ENCODE measurements around the gene C18orf32.
"Not testable (repeated sequence)": the region's sequence is repeated elsewhere in the genome, so short reads cannot be mapped to it uniquely, and the experiment has no call there.

C18orf32 gene

GRCh38 chr18:49500201-49500921 is 13.3 kb upstream of the C18orf32 start:
- DNase-seq = no peak

DNA sequence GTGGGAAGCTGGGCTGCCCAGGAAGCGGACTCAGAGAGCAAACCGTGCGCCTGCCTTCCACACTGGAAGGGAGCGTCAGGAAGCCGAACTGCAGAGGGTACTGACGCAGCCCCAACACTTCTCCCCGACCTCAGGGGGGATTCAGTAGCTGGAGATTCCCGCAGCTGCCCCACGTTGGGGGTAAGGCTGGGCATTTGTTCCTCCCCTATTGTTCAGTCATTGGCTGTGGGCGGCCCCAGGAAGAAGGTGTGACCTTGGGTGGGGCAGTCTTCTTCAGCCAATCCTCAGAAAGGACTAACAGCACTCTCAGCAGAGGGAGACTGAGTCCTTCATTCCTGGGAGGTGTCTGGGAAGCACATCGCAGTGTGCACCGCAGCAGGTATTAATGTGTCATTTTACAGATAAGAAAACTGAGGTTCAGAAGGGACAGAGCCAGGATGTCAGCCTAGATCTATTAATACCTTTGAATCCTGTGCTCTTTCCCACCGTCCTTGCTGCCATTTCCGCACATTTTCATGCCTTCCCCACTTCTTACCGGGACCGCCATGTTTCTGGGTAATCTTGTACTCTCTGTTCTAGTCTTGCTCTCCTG is 12.1 kb upstream of the C18orf32 start:
- DNase-seq = no peak

- no peak for DNase-seq
Observed at GRCh38 chr18:49495480-49495879, 8.4 kb upstream of the C18orf32 start.

GRCh38 chr18:49495076-49495475 is 8.0 kb upstream of the C18orf32 start:
- no peak for DNase-seq

DNA sequence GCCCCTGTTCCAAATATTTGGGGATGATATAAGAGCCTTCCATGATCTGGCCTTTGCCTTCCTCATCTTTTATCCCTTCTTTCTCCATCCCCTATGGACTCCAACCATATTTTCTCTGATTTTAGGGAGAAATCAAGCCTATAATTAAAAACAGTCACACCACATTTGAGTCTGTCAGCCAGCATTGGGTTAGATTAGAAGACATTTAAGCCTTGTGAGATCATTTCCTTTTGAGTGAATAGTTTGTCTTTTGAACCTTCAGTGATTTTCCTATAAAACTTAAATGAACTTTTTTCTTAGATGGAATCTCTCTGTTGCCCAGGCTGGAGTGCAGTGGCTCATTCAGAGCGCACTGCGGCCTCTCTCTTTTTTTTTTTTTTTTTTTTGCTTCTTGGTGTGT is 7.6 kb upstream of the C18orf32 start:
- DNase-seq = no peak

GRCh38 chr18:49492694-49493033 is 5.6 kb upstream of the C18orf32 start:
- DNase-seq = no peak

- peak; percentile 86 for DNase-seq
Observed at GRCh38 chr18:49491857-49492693, 5.0 kb upstream of the C18orf32 start, which contains the start of gene RPL17. Gene RPL17 (minus strand): TSS chr18:49492465.

DNA sequence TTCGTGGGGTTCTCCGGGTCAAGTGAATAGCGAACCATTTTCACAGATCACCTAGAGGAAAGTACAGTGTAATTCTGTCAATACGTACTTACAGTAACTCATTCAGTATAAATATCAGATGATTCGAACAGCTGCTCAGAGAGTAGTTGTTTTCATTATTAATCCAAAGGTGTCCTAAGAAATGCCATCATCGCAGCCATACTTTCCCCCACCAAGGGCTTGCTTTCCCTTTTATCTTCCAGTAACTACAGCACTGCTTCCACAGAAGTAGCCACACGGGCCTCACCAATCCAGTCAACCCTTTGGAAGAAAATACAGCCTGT is 4.5 kb upstream of the C18orf32 start:
- no peak for DNase-seq

GRCh38 chr18:49490246-49490762 is 3.3 kb upstream of the C18orf32 start:
- no peak for DNase-seq

- peak; percentile 61 for DNase-seq
Observed at GRCh38 chr18:49487711-49488310, 777 bp upstream of the C18orf32 start.

GRCh38 chr18:49486606-49486952 is 455 bp downstream of the C18orf32 start:
- DNase-seq = no peak

GRCh38 chr18:49486134-49486533 is 900 bp downstream of the C18orf32 start:
- DNase-seq = no peak

GRCh38 chr18:49483198-49483597 is 3.8 kb downstream of the C18orf32 start:
- DNase-seq = no peak

DNA sequence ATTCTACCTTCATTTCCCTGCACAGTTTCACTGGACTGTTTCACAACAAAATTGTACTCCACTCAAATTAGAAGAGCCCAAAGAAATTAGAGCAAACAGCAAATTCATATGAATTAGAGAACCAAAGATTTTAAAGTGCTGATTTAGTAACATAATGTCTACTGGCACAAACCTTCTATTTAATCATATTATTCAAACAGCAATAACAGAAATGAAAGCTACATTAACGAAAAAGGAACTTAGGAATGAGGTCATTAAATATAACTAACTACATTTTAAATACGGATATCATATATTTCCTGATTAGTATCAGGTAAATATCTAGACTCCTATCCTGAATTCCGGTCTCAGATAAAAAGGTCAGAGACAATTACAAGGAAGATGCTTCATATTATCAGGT is 5.1 kb downstream of the C18orf32 start:
- no peak for DNase-seq

GRCh38 chr18:49481317-49481716 is 5.7 kb downstream of the C18orf32 start:
- DNase-seq = no peak

DNA sequence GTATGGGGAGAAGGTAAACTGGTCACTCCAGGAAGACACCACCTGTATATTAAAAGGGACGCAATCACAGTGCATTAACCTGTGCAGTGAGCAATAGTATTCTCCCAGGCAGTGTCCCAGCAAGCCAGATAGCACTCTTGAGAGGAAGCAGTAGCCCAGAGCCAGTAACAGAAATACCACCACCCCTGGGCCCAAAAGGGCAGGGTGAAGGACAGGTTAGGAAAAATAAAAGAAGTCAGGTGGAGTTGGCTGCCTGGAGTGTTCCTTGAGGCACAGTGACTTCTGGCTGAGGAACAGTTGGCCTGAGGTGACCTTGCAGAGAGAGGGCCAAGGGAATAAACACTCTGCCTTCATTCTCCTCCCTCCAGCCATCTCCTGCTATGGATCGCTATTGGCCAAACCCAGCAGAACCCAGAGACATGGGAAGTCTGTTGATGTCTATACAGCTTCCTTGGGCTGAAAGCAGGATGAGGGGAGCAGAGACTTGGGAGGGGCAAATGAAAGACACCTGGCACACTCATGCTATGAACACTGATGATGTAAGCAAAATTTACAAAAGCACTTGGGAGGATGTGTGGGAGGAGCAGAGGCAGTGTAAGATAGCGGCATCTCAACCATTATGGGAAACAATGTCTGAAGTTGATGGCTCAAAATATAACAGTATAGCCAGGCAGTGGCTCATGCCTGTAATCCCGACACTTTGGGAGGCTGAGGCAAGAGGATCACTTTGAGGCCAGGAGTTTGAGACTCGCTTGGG is 7.5 kb downstream of the C18orf32 start:
- DNase-seq = no peak

GRCh38 chr18:49476664-49477411 is 10.2 kb downstream of the C18orf32 start:
- DNase-seq = no peak

DNA sequence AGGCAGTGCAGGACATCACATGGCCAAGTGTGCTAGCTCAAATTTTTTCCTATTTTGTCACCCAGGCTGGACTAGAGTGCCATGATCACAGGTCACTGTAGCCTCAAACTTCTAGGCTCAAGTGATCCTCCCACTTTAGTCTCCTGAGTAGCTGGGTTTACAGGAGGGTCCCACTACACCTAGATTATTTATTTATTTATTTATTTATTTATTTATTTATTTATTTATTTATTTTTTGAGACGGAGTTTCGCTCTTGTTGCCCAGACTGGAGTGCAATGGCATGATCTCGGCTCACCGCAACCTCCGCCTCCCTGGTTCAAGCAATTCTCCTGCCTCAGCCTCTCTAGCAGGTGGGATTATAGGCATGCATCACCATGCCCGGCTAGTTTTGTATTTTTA is 12.1 kb downstream of the C18orf32 start:
- DNase-seq = not testable (repeated sequence)

GRCh38 chr18:49473721-49474120 is 13.3 kb downstream of the C18orf32 start:
- DNase-seq = no peak

GRCh38 chr18:49472459-49472858 is 14.6 kb downstream of the C18orf32 start:
- no peak for DNase-seq

DNA sequence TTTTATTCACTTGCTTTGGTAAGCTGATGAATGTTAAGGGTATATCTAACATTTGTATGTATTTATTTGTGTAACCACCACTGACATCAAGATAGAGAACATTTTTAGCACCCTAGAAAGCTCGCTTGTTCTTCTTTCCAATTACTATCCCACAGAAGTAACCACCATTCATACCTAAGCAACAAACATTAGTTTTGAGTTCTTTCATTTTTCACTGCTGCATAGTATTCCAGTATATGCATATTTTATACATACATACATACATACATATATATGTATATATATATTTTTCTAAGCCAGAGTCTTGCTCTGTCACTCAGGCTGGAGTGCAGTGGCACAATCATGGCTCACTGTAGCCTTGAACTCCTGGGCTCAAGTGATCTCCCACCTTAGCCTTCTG is 15.5 kb downstream of the C18orf32 start:
- DNase-seq = no peak

GRCh38 chr18:49467599-49467998 is 19.4 kb downstream of the C18orf32 start:
- no peak for DNase-seq
